Spleen (tissue), 11 donors: ENCODE results near the gene RPF1. TPM values are rescaled to one million over a fixed set of nuclear protein-coding genes. Genes with fewer than 3 reads are reported as not detected.
"Not testable (repeated sequence)": the region's sequence is repeated elsewhere in the genome, so short reads cannot be mapped to it uniquely, and the experiment has no call there.

Source experiments
- DNase-seq: peaks from one replicate; pipeline ENCODE4 v3.0.0-alpha.2; 2020
- H3K27ac ChIP-seq, 8 donors: fragments of 200-600 bp; sonication (generic) in 7 of 8; 1 replicate in 4 of 8; 2 replicates in 4 of 8; pipeline versions ENCODE4 v1.5.0 to v1.8.0; 2016 to 2021; ENCODE audit warnings: inconsistent platforms in 4 of 8, mild to moderate bottlenecking in 4 of 8, moderate library complexity in 1 of 8
- H3K27me3 ChIP-seq, 7 donors: fragments of 200-600 bp; sonication (generic) in 6 of 7; replicated peaks in 1 of 7; 1 replicate in 4 of 7; 2 replicates in 3 of 7; pipeline versions ENCODE4 v1.5.0 to v1.8.0; 2016 to 2021; ENCODE audit warnings: inconsistent platforms in 3 of 7, mild to moderate bottlenecking in 1 of 7
- H3K36me3 ChIP-seq, 6 donors: fragments of 200-600 bp; sonication (generic) in 5 of 6; 1 replicate in 4 of 6; 2 replicates in 2 of 6; pipeline versions ENCODE4 v1.5.0 to v1.8.0; 2016 to 2021; ENCODE audit warnings: inconsistent platforms in 2 of 6
- H3K4me1 ChIP-seq, 6 donors: fragments of 200-600 bp; sonication (generic) in 5 of 6; 1 replicate in 3 of 6; 2 replicates in 3 of 6; pipeline versions ENCODE4 v1.5.0 to v1.8.0; 2016 to 2021; ENCODE audit warnings: inconsistent platforms in 3 of 6
- H3K4me3 ChIP-seq, 8 donors: fragments of 200-600 bp; sonication (generic) in 7 of 8; 1 replicate in 4 of 8; 2 replicates in 4 of 8; pipeline versions ENCODE4 v1.5.0 to v1.8.0; 2016 to 2021; ENCODE audit warnings: inconsistent platforms in 4 of 8, mild to moderate bottlenecking in 4 of 8, moderate library complexity in 2 of 8
- H3K9me3 ChIP-seq, 8 donors: fragments of 200-600 bp; sonication (generic) in 7 of 8; 1 replicate in 4 of 8; 2 replicates in 4 of 8; pipeline versions ENCODE4 v1.5.0 to v1.8.0; 2016 to 2021; ENCODE audit warnings: inconsistent platforms in 4 of 8
- POLR2A ChIP-seq, 3 donors: fragments of 450-650 bp; IDR thresholded peaks; one replicate each; pipeline ENCODE4 v1.5.1; 2017; ENCODE audit warnings: antibody characterized with exemption in 3 of 3, mild to moderate bottlenecking in 1 of 3
- POLR2AphosphoS5 ChIP-seq, 3 donors: sonication (generic); formaldehyde crosslinking; IDR thresholded peaks; one replicate each; pipeline ENCODE4 v1.5.1; 2017; ENCODE audit warnings: antibody characterized with exemption in 3 of 3
- WGBS, 5 donors: extraction: QIAGEN DNeasy Blood & Tissue Kit in 3 of 5; methylation state at CpG; one replicate each; pipeline versions ENCODE4 v1.1.5 to v1.1.7; 2013 to 2018; 5-methylcytosine and 5-hydroxymethylcytosine counted together
- intact Hi-C: fragments of 100-400 bp; cut with DNase I; formaldehyde crosslinking; loops from one replicate; pipeline ENCODE4 v1.15.0; 2023; ENCODE audit warnings: low total_unique reads
- polyA plus RNA-seq, 3 donors: library from polyadenylated mRNA; stranded (reverse); fragments of 200-250 nt; gene quantifications; one replicate each; pipeline ENCODE4 v1.2.1, GENCODE V29; 2013
- total RNA-seq, 7 donors: library from RNA; depleted of rRNA in 3 of 7; stranded (reverse); fragments of >200 nt in 3 of 7; fragmentation: NEBNext Ultra II Directional in 4 of 7; extraction: Animal tissue kit (Norgen Biotek cat#: 25700) in 4 of 7; gene quantifications; one replicate each; pipeline versions ENCODE4 v1.1.0 to v1.2.1, GENCODE V29; 2016 to 2021
- TF ChIP-seq, protein P1 (sequence below), 11 experiments: fragments of 200-600 bp in 7 of 11; fragments of 450-650 bp in 4 of 11; sonication (generic) in 4 of 11; IDR thresholded peaks in 8 of 11; conservative IDR thresholded peaks in 3 of 11; 1 replicate in 7 of 11; 2 replicates in 4 of 11; pipeline versions ENCODE4 v1.4.0 to v1.8.0; 2016 to 2021; ENCODE audit warnings: antibody characterized with exemption in 11 of 11, inconsistent platforms in 4 of 11, mild to moderate bottlenecking in 1 of 11
- donor health status: healthy with polysubstance abuse.
- donor health status: DM: no; HTN: no; CAD: no; lungs with moderate emphysema.
- donor health status: DM: no; HTN: no; CAD: no.
- donor health status: Bipolar disorder and iron deficiency.
- donor health status: healthy.
- donor health status: DM: no; HTN: no; CAD: no.
- donor health status: DM: yes; HTN: yes; CAD: no.

The RPF1 gene
- total and polyA plus RNA-seq, 10 donors: 22.4 to 54.8 (median 29.3) TPM

DNA sequence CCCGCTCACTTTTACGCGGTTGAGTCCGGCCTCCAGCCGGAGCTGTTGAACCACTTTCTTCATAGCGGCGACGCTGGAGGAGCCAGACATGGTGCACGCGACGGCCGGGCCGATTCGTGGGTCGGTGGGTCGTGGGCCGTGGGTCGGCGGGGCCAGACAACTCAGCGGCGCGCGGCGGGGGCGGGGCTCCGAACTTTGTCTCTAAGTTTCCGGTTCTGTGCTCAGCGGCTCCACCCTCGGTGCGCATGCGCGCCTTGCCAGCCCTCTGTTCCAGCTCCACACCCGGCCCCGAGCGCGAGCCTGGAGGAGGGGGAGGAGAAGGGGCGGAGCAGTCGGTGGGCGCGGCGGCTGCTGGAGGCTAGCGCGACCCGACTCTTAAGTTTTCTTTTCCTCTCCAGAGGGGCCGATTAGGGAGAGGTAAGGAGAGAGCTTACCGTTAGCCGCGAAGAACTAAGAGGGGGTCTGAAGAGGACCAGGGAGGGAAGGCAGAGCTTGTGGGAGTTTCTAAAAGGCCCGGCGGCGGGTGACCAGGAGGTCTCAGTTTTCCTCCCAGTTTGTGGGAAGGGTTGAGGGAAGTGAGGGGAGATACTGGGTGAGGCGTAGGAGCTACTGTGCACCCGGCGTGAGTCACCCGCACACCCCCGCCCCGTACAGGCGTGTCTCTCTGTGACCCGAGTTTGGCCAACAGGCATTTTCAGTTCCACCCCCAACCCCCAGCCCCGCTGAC lies 27.1 kb downstream of the RPF1 start, which contains the start of the genes GNG5 and SPATA1:
GNG5 (minus strand) TSS at position 580 of the 727 bp plus-strand sequence; CDS start at position 90, 490 bp downstream.
SPATA1 (plus strand) TSS at position 385 of the 727 bp plus-strand sequence. CDS start 9,974 bp downstream, outside the sequence.
- Histone ChIP-seq H3K36me3 (peaks cover 0 to 18% (median 2%) of the 10 kb centered on the region in 6 donors), H3K9me3 (peaks cover 0 to 12% (median 10%) of the 10 kb centered on the region in 8 donors), H3K4me1 (peaks cover 35 to 56% (median 48%) of the 10 kb centered on the region in 6 donors), H3K4me3 (peak within 1 kb of the TSS; percentile 78 to 88 (median 82)), H3K27ac (peak within 1 kb of the TSS; percentile 95 to 99 (median 98)), H3K27me3 (no peaks in the 10 kb centered on the region)
- WGBS, 5 donors: 0 to 1% (median 1%) methylated on average over 47 to 60 of the region's 60 CpGs
- TF ChIP-seq POLR2AphosphoS5 (IDR thresholded peaks at IDR 0.05) (peak; percentile 91 to 96 (median 95)), POLR2A (IDR thresholded peaks at IDR 0.05) (peak; percentile 19 to 64 (median 63))
- TF ChIP-seq, protein P1, sequence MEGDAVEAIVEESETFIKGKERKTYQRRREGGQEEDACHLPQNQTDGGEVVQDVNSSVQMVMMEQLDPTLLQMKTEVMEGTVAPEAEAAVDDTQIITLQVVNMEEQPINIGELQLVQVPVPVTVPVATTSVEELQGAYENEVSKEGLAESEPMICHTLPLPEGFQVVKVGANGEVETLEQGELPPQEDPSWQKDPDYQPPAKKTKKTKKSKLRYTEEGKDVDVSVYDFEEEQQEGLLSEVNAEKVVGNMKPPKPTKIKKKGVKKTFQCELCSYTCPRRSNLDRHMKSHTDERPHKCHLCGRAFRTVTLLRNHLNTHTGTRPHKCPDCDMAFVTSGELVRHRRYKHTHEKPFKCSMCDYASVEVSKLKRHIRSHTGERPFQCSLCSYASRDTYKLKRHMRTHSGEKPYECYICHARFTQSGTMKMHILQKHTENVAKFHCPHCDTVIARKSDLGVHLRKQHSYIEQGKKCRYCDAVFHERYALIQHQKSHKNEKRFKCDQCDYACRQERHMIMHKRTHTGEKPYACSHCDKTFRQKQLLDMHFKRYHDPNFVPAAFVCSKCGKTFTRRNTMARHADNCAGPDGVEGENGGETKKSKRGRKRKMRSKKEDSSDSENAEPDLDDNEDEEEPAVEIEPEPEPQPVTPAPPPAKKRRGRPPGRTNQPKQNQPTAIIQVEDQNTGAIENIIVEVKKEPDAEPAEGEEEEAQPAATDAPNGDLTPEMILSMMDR (IDR thresholded peaks at IDR 0.05 in 8 of 11, conservative IDR thresholded peaks at IDR 0.05 in 3 of 11): peak in 3 of 11 experiments; percentile 5 to 24 (median 11)
- DNase-seq: peak; percentile 100
- intact Hi-C loops: no loop called here

DNA sequence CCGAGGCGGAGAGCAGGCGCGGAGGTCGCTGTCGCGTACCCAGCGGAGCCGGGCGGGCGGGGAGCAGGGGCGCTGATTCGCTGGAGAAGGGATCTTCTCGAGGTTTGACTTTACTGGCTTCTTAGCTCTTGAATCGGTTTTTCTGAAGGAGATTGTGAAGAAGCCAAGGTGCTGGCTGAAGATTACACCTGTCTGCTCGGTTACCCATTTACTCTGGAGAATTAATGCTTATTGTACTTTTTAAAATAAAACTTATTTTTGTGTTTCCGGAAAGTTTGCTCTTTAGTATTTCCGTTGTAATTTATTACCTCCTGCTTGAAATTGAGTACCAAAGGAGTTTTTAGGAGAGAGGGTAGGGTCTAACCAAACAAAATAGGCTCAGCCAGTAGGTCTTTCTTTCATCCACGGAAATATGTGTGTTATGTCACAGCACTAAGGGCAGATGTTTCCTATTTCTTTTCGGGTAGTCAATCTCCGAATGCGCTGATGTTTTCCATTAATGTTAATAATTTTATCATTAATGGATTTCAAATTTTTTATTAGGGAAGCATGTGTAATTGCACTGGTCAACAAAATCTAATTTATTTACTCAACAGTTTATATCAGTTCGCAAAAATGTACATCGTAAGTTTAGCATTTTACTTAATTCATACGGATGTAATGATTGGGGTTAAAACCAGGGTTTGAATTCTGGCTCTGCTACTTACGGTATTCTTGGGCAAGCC lies 27.8 kb downstream of the RPF1 start:
- Histone ChIP-seq H3K9me3 (peaks cover 0 to 12% (median 10%) of the 10 kb centered on the region in 8 donors), H3K4me3 (peak overlapping the region; percentile 78 to 88 (median 82)), H3K27me3 (no peaks in the 10 kb centered on the region), H3K4me1 (peaks cover 32 to 49% (median 41%) of the 10 kb centered on the region in 6 donors), H3K36me3 (peaks cover 0 to 10% (median 0%) of the 10 kb centered on the region in 6 donors), H3K27ac (peak overlapping the region; percentile 95 to 99 (median 98))
- 9 to 12% (median 10%) methylated on average over 26 of the region's 26 CpGs for WGBS, 5 donors
- peak in 1 of 3 donors; percentile 77 for TF ChIP-seq POLR2AphosphoS5 (IDR thresholded peaks at IDR 0.05)
- TF ChIP-seq POLR2A (IDR thresholded peaks at IDR 0.05): no peak
- TF ChIP-seq, protein P1 (IDR thresholded peaks at IDR 0.05 in 8 of 11, conservative IDR thresholded peaks at IDR 0.05 in 3 of 11): no peak
- no peak for DNase-seq
- intact Hi-C loops: no loop called here

GRCh38 chr1:84507887-84508286 lies 28.8 kb downstream of the RPF1 start:
- H3K4me1 ChIP-seq: peaks cover 26 to 39% (median 32%) of the 10 kb centered on the region in 6 donors
- H3K27ac ChIP-seq, intact Hi-C loops, H3K4me3 ChIP-seq, H3K36me3 ChIP-seq, H3K27me3 ChIP-seq, DNase-seq: not testable (repeated sequence)
- peaks cover 0 to 12% (median 10%) of the 10 kb centered on the region in 8 donors for H3K9me3 ChIP-seq
- 88 to 95% (median 89%) methylated on average over 14 of the region's 14 CpGs for WGBS, 5 donors

DNA sequence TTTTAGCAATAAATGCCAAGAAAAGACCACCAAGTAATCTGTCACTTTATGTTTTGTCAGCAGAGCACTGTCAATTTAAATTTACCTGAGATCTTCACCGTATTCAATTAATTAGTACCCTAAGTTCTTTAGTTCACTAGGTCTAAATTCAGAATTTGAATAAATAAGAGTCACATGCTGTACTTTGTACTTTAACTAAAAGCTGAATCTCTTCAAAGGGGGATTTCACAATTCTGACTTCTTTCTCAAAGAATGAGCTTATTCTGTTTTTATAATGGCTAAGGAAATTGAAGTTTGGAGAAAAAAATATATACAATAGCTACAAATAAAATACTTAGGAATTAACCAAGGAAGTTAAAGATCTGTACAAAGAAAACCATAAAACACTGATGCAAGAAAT lies 29.4 kb downstream of the RPF1 start:
- WGBS, 5 donors: 95 to 100% (median 98%) methylated on average over 1 of the region's 1 CpG
- peaks cover 0 to 12% (median 10%) of the 10 kb centered on the region in 8 donors for H3K9me3 ChIP-seq
- H3K36me3 ChIP-seq: peaks cover 0 to 6% (median 0%) of the 10 kb centered on the region in 6 donors
- DNase-seq: no peak
- peaks cover 19 to 33% (median 26%) of the 10 kb centered on the region in 6 donors for H3K4me1 ChIP-seq
- TF ChIP-seq, protein P1 (IDR thresholded peaks at IDR 0.05 in 8 of 11, conservative IDR thresholded peaks at IDR 0.05 in 3 of 11): no peak
- no peak for TF ChIP-seq POLR2A (IDR thresholded peaks at IDR 0.05)
- no peak for TF ChIP-seq POLR2AphosphoS5 (IDR thresholded peaks at IDR 0.05)
- no peak overlapping the region for H3K27ac ChIP-seq
- no peak overlapping the region for H3K4me3 ChIP-seq
- intact Hi-C loops: no loop called here
- H3K27me3 ChIP-seq: no peaks in the 10 kb centered on the region
